ENCODE measurements around the gene WWC2.

WWC2 gene

GRCh38 chr4:183098723-183099536, at the start of gene WWC2:
Gene WWC2 (plus strand): TSS chr4:183099257. CDS start chr4:183099492, 235 bp downstream.
- peak; percentile 90 for DNase-seq (ENCODE audit: low spot score)

- no peak for DNase-seq (ENCODE audit: low spot score)
Observed at GRCh38 chr4:183053681-183054080, 45.4 kb upstream of the WWC2 start.

GRCh38 chr4:183057255-183057654, 41.8 kb upstream of the WWC2 start:
- no peak for DNase-seq (ENCODE audit: low spot score)

DNA sequence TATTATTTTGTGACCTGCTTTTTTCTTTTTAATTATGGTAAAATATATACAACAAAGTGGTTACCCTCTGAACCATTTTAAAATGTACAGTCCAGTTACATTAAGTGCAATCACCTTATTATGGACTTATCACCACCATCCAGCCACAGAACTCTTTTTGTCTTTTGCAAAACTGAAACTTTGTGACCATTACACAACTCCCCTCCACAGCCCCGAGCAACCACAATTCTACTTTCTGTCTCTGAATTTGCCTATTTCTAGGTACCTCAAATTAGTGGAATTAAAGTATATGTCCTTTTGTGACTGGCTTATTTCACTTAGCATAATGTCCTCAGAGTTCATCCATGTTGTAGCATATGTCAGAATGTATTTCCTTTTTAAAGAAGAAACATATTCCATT, 39.3 kb upstream of the WWC2 start:
- no peak for DNase-seq (ENCODE audit: low spot score)

- DNase-seq (ENCODE audit: low spot score): no peak
Observed at GRCh38 chr4:183068502-183068901, 30.6 kb upstream of the WWC2 start.

DNA sequence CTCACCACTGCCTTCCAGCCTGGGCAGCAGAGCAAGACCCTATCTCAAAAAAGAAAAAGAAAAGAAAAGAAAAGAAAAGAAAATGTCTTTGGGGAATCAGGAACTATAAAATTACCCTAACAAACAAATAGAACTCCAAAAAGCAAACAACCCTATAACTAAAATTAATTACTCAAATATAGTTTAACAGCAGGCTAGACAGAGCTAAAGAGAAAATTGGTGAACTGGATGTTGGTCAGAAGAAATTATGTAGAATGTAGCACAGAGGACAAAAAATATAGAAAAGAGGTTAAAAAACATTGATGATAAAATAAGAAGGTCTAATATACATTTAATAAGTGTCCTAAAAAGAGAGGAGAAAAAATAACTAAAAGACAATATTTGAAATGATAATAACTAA, 27.8 kb upstream of the WWC2 start:
- no peak for DNase-seq (ENCODE audit: low spot score)

DNA sequence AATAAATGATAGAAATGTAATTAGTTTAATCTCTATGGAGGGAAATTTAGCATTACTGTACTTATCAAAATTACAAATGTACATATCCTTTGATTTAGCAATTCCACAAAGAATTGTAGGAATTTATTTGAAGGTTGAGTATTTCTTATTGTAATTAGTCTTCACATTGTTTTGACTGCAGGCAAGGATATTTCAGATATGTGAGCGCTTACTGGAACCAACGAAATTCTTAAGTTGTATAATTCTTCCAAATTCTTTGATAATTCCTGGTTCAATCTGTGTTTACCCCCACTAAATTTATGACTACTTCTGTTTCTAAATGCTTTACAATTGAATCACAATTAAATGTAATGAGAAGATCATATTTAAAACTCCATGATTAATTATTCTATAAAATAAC, 26.9 kb upstream of the WWC2 start:
- DNase-seq (ENCODE audit: low spot score): no peak

DNA sequence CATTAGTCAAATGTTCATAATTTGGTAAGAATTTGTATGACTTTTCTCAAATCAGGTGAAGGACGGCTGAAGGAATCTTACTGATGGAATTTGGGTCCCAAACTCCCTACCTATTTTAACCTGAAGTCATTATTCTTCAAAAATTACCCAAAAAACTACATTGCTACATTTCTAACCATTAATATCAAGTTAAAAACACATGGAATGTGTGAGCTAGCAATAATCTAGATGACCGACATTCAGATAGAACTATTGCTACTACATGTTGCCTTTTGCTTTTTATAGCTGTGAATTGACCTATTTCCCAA, 25.3 kb upstream of the WWC2 start:
- no peak for DNase-seq (ENCODE audit: low spot score)

GRCh38 chr4:183074288-183074990, 24.6 kb upstream of the WWC2 start:
- peak; percentile 32 for DNase-seq (ENCODE audit: low spot score)

- no peak for DNase-seq (ENCODE audit: low spot score)
Observed at GRCh38 chr4:183078634-183079033, 20.4 kb upstream of the WWC2 start.

DNA sequence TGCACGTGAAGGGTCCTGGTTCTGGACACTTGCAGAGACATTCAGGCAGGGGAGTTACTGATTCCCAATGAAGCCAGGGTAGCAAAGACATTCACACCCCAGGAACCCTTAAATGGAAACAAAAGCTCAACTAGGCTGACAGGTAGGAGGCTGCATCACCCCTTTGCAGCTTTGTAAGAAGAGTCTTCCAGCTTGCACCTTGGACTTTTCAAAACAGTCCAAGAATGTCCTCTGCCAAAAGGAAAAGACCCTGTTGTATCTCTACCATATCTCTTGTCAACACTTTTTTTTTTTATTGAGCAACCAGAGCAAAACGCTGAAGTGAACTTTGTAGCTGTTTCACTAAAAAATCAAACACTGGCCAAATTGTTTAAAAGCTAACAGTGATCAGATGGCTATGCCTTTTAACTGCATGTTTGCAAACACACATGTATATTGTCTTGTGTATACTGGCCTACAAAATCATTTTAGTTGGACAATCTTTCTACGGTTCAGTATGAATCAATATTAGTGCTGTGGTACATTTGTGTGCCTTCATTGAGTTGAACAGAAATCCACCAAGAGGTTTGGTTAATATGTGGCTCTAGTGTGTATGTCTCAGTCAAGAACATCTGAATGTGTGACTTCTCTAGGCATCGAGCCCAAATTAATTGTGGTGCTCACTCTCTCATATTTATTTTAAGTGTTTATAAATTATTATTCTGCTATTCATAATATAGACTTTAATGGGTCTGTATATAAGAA, 18.5 kb upstream of the WWC2 start:
- no peak for DNase-seq (ENCODE audit: low spot score)

- DNase-seq (ENCODE audit: low spot score): no peak
Observed at GRCh38 chr4:183081116-183081469, 18.0 kb upstream of the WWC2 start.

- no peak for DNase-seq (ENCODE audit: low spot score)
Observed at GRCh38 chr4:183082053-183082452, 17.0 kb upstream of the WWC2 start.

GRCh38 chr4:183094393-183095198, 4.5 kb upstream of the WWC2 start:
- no peak for DNase-seq (ENCODE audit: low spot score)

DNA sequence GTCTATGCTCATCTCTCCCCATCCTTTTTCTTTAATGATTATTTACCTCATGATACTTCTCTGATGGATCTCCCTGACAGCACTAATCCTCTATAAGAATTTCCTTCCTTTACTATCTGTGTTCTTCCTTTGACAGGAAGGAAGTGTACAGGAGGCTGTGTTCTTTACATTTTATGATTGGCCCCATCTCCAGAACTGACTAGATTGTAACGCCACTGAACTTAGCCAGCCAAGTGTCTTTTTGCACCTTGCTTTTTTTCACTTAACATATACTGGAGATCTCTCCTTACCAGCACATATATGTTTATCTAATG, 3.9 kb upstream of the WWC2 start:
- DNase-seq (ENCODE audit: low spot score): no peak

DNA sequence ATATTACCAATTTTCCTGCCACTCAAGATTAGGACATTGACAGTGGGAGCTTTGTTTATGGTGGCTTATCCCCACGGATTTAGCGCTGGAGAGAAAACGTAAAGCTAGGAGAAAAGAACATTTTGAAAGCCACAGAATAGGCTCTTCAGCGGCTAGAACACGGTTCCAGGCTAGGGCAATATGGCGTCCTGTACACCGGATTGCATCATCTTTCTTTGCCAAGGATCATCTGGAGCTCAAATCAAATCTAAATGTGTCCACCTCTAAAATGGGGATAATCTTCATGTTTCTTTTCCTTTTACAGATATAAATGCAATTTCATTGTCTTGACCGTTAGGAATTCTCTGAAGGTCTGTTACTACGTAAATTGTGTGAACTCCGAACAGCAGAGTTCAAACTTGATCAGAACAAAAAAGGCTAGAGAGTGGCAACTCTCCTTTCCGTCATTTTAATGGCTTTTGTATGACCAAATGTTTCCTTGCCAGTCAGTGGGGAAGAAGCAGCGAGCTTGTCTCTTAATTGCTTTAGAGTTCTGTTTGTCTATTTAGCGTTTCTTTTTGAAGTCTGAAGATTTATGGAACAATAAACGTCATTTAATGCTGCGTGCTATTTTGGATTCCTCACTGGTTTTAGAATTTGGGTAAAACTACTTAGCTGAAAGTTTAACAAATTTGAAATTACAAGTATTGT, 2.6 kb upstream of the WWC2 start:
- no peak for DNase-seq (ENCODE audit: low spot score)

- DNase-seq (ENCODE audit: low spot score): no peak
Observed at GRCh38 chr4:183097231-183098018, 1.6 kb upstream of the WWC2 start.

GRCh38 chr4:183098019-183098722, 886 bp upstream of the WWC2 start:
- peak; percentile 80 for DNase-seq (ENCODE audit: low spot score)

DNA sequence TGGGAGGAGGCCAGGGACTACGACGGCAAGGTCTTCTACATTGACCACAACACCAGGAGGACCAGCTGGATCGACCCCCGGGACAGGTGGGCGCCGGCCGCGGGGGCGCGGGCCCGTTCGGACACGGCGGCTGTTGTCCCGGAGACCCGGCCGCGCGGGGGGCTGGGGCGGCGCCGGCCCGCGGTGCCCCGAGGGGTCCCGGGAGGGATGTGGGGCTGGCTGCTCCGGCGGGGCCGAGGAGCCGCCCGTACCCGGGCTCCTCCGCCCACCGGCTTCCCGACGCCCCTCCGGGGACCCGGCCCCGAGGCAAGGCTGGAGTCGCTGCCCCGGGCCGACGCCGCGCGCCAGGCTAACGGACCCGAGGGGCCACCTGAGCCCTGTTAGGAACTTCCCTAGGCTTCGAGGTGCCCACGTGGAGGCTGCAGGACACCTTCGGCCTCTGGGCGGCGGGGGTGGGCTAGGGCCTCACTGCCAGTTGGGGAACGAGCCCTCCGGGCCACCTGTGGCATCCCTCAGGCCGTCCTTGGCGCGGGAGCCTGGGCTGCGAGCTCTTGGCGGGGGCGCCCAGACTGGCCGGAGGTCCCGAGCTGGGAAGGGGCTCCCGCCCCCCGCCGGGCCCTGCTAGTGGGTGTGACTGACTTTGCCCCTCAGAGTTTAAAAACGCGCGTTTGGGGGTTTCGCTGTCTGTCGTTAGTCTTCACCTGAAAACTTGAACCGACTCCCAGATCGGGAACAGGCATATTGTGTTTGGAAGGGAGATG, 660 bp downstream of the WWC2 start:
- peak; percentile 48 for DNase-seq (ENCODE audit: low spot score)

GRCh38 chr4:183100298-183100599, 1.2 kb downstream of the WWC2 start:
- no peak for DNase-seq (ENCODE audit: low spot score)

Measured in hepatic stellate cell (primary cell).